Kidney (tissue), 14 donors: ENCODE results near the gene TRIO. TPM values are rescaled to one million over a fixed set of nuclear protein-coding genes. Genes with fewer than 3 reads are reported as not detected.

Experiments
- DNase-seq, 5 donors: peaks; one replicate each; pipeline ENCODE4 v3.0.0-alpha.2; 2013 to 2020
- FAIRE-seq: peaks from 2 replicates; lab custom pipeline; 2012; peaks lifted over from hg19 to GRCh38; lab: Jason Lieb, UNC
- H3K27ac ChIP-seq, 2 donors: one replicate each; pipeline ENCODE4 v1.7.0; 2013; ENCODE audit warnings: low read depth in 2 of 2, low read length in 2 of 2, inconsistent platforms in 1 of 2
- H3K27me3 ChIP-seq: one replicate; pipeline ENCODE4 v1.7.1; 2013; ENCODE audit warnings: low read length, inconsistent platforms; ENCODE audit not compliant: control insufficient read depth, insufficient read depth
- H3K36me3 ChIP-seq, 3 donors: one replicate each; pipeline versions ENCODE4 v1.7.0 to v1.7.1; 2013; ENCODE audit warnings: low read length in 3 of 3, control low read depth in 1 of 3, inconsistent platforms in 1 of 3; ENCODE audit not compliant: insufficient read depth in 3 of 3, control insufficient read depth in 2 of 3
- H3K4me1 ChIP-seq, 3 donors: one replicate each; pipeline versions ENCODE4 v1.7.0 to v1.7.1; 2013; ENCODE audit warnings: low read length in 3 of 3, inconsistent platforms in 1 of 3, low read depth in 1 of 3; ENCODE audit not compliant: control insufficient read depth in 2 of 3, insufficient read depth in 2 of 3
- H3K4me3 ChIP-seq, 3 donors: one replicate each; pipeline versions ENCODE4 v1.7.0 to v1.8.1; 2013; ENCODE audit warnings: low read length in 3 of 3, control low read depth in 1 of 3, inconsistent platforms in 1 of 3
- H3K9ac ChIP-seq, 3 donors: one replicate each; pipeline versions ENCODE4 v1.7.0 to v1.7.1; 2013; ENCODE audit warnings: low read length in 3 of 3, control low read depth in 1 of 3, inconsistent platforms in 1 of 3
- H3K9me3 ChIP-seq, 3 donors: one replicate each; pipeline versions ENCODE4 v1.7.0 to v1.7.1; 2013; ENCODE audit warnings: low read length in 3 of 3, control low read depth in 1 of 3, inconsistent platforms in 1 of 3; ENCODE audit not compliant: control insufficient read depth in 2 of 3, insufficient read depth in 1 of 3
- intact Hi-C: fragments of 100-400 bp; cut with DNase I; formaldehyde crosslinking; loops from one replicate; pipeline ENCODE4 v1.11.1; 2022
- polyA plus RNA-seq: library from polyadenylated mRNA; stranded (reverse); fragments of 350-450 nt; fragmentation: Illumina TruSeq; extraction: RNeasy Lipid Tissue Mini Kit (QIAGEN cat#74804); gene quantifications from one replicate; pipeline ENCODE4 v1.2.3, GENCODE V29; 2014; ENCODE audit warnings: low read depth, low replicate concordance; ENCODE audit not compliant: insufficient read depth
- total RNA-seq: library from RNA; stranded (reverse); fragmentation: NEBNext Ultra II Directional; extraction: Animal tissue kit (Norgen Biotek cat#: 25700); gene quantifications from one replicate; pipeline ENCODE4 v1.2.1, GENCODE V29; 2021
- TF ChIP-seq, protein P1 (sequence below): IDR thresholded peaks from 3 replicates; pipeline ENCODE4 v1.5.1; 2012; ENCODE audit warnings: mild to moderate bottlenecking, moderate library complexity, borderline replicate concordance; ENCODE audit not compliant: insufficient read depth; ENCODE audit errors: extremely low read depth
- donor health status: control.
- donor health status: control.
- donor health status: control.
- donor health status: control.
- donor health status: control.
- donor health status: DM: yes; HTN: yes; CAD: no.
- donor health status: Normal renal cell carcinoma (clear cell type).

TRIO gene
- total and polyA plus RNA-seq, 2 donors from 2014 or later, result 9.5 to 149 TPM

DNA sequence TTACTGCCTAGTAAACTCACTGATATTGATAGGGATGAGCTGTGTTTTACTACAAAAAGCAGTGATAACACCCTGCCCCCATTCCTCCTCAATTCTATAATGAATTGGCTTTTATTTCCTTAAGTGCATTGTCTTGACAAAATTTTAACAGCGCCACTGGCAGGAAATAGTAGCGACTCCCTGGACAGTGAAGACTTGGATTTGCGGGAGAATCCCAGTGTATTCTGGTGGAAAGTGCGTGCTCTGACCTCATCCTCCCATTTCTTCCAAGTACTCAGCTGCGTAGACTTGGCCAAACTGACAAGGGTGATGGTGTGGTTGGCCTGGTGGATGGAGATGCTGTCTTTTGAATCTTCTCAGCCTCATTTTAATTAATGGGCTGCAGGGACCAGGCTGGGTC, 5.3 kb downstream of the TRIO start:
- TF ChIP-seq, protein P1, sequence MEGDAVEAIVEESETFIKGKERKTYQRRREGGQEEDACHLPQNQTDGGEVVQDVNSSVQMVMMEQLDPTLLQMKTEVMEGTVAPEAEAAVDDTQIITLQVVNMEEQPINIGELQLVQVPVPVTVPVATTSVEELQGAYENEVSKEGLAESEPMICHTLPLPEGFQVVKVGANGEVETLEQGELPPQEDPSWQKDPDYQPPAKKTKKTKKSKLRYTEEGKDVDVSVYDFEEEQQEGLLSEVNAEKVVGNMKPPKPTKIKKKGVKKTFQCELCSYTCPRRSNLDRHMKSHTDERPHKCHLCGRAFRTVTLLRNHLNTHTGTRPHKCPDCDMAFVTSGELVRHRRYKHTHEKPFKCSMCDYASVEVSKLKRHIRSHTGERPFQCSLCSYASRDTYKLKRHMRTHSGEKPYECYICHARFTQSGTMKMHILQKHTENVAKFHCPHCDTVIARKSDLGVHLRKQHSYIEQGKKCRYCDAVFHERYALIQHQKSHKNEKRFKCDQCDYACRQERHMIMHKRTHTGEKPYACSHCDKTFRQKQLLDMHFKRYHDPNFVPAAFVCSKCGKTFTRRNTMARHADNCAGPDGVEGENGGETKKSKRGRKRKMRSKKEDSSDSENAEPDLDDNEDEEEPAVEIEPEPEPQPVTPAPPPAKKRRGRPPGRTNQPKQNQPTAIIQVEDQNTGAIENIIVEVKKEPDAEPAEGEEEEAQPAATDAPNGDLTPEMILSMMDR, result no peak
- Histone ChIP-seq H3K4me3 (no peak overlapping the region), H3K9me3 (no peaks in the 10 kb centered on the region), H3K36me3 (no peaks in the 10 kb centered on the region), H3K27me3 (no peaks in the 10 kb centered on the region), H3K4me1 (peaks cover 0 to 38% (median 34%) of the 10 kb centered on the region in 3 donors), H3K27ac (no peak overlapping the region), H3K9ac (no peak overlapping the region)
- DNase-seq, result no peak
- no peak for FAIRE-seq
- intact Hi-C loops, result no loop called here

DNA sequence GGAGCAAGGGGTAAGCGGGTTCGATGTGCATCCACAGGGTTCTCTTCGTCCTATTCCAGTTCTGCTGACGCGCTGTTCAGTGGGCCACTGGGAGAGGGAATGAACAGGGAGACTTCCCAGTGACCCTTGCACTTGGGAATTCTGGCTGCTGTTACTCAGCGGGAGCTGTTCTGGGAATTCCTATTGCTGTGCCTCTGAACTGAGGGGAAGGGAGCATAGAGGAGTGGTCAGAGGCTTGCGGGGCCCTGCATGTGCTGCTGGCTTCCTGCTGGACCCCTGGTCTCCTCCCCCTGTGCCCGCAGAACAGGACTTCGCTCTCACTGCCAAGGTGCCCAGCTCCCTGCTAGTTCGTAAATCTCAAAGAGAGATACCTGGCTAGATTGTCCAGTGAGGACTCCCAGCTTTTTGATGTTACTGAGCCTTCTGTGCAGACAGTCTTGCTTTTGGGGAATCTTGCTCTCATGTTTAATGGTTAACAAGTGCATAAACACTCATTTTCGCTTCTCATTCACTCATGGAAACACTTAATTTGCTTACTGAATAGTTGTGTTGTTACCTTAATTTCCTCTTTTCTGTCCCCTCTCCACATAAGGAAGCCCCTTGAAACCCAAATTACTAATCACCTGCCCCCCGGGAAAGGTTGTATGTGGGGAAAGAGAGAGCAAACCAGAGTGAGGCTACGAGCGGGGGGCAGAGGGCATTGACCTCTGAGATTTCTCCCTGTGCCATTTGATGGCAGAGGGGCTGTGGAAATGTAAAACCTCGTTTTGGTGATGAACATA, 5.9 kb downstream of the TRIO start:
- peak overlapping the region in 1 of 2 donors; percentile 1 for H3K27ac ChIP-seq
- peak overlapping the region in 1 of 3 donors; percentile 31 for H3K4me3 ChIP-seq
- H3K4me1 ChIP-seq, result peaks cover 0 to 44% (median 34%) of the 10 kb centered on the region in 3 donors
- H3K27me3 ChIP-seq, result no peaks in the 10 kb centered on the region
- intact Hi-C loops, result no loop called here
- H3K9me3 ChIP-seq, result no peaks in the 10 kb centered on the region
- TF ChIP-seq, protein P1, result no peak
- FAIRE-seq (no peak), DNase-seq (no peak)
- no peaks in the 10 kb centered on the region for H3K36me3 ChIP-seq
- peak overlapping the region in 1 of 3 donors; percentile 32 for H3K9ac ChIP-seq

DNA sequence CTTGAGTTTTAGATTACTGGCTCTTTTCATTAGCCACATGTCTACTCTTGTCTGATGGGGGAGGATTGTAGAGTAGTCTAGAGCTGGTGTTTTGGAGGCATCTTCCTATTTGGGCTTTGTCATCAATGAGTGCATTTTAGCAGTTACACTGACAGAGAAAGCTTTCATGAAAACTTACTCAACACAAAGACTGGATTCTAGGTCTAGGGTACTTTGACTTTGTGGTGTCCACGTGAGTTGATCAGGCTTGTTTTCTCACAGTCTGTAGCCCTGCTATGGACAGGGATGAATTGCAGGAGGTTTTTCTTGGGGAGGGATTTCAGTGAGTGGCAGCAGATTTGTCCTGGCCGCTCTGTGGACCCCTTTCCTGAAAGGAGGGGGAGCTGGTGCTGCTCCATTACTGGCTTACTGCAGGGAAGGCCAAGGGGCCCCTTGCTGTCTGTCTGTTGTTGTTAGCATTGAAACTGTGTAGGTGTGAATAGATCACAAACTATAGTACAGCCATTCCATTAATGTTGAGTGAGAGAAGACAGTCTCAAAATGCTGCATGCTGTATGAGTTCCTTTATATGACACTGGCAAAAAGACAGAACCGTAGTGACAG, 6.6 kb downstream of the TRIO start:
- H3K9ac ChIP-seq, result peak overlapping the region in 1 of 3 donors; percentile 32
- DNase-seq, result no peak
- peaks cover 3 to 51% (median 38%) of the 10 kb centered on the region in 3 donors for H3K4me1 ChIP-seq
- TF ChIP-seq, protein P1, result no peak
- no peaks in the 10 kb centered on the region for H3K9me3 ChIP-seq
- no peaks in the 10 kb centered on the region for H3K27me3 ChIP-seq
- no peaks in the 10 kb centered on the region for H3K36me3 ChIP-seq
- FAIRE-seq, result no peak
- intact Hi-C loops, result no loop called here
- peak overlapping the region in 1 of 2 donors; percentile 1 for H3K27ac ChIP-seq
- peak overlapping the region in 1 of 3 donors; percentile 31 for H3K4me3 ChIP-seq
